A673 (cell line): ENCODE results near the gene RXRB. TPM values are rescaled to one million over a fixed set of nuclear protein-coding genes. Genes with fewer than 3 reads are reported as not detected.
A peak's percentile ranks its signal among the peaks of the same experiment; 100 is the strongest.

Experiments used
- BruUV-seq: library from RNA; stranded (reverse); fragments of 400-500 nt; replicated peaks from 2 replicates; lab custom pipeline; 2021; lab: Mats Ljungman, UMichigan
- CTCF ChIA-PET: fragments of 300-600 bp; sonication (Branson Sonifier 250); formaldehyde crosslinking; loops from one replicate; lab custom pipeline; 2022; ENCODE audit warnings: antibody characterized with exemption; lab: Charles Lee
- POLR2A ChIA-PET: fragments of 300-600 bp; sonication (Branson Sonifier 250); formaldehyde crosslinking; loops from one replicate; lab custom pipeline; 2022; ENCODE audit warnings: antibody characterized with exemption; ENCODE audit not compliant: low non-redundant PET; lab: Charles Lee
- DNase-seq: peaks from one replicate; pipeline ENCODE4 v3.0.0-alpha.2; 2015; ENCODE audit warnings: low spot score
- H3K27ac ChIP-seq: fragments of 200-600 bp; sonication (generic); 2 replicates; pipeline ENCODE4 v1.5.1; 2016; ENCODE audit warnings: mixed run types, low read depth, mild to moderate bottlenecking, mixed read lengths, antibody characterized with exemption, low read length; ENCODE audit not compliant: poor library complexity, severe bottlenecking
- H3K27me3 ChIP-seq: fragments of 200-600 bp; sonication (generic); replicated peaks from 2 replicates; pipeline ENCODE4 v1.6.1; 2017; ENCODE audit warnings: mixed run types, low read depth, mild to moderate bottlenecking, mixed read lengths, antibody characterized with exemption, low read length; ENCODE audit not compliant: insufficient read depth, poor library complexity
- H3K36me3 ChIP-seq: fragments of 200-600 bp; sonication (generic); 2 replicates; pipeline ENCODE4 v1.6.1; 2016; ENCODE audit warnings: mixed run types, mild to moderate bottlenecking, mixed read lengths, antibody characterized with exemption, low read length; ENCODE audit not compliant: insufficient read depth, poor library complexity, severe bottlenecking
- H3K4me1 ChIP-seq: fragments of 200-600 bp; sonication (generic); 2 replicates; pipeline ENCODE4 v1.6.1; 2017; ENCODE audit warnings: mixed run types, mild to moderate bottlenecking, mixed read lengths, antibody characterized with exemption, low read length; ENCODE audit not compliant: insufficient read depth, poor library complexity, severe bottlenecking
- H3K4me3 ChIP-seq: fragments of 200-600 bp; sonication (generic); 2 replicates; pipeline ENCODE4 v1.5.1; 2016; ENCODE audit warnings: low read depth, mixed run types, mild to moderate bottlenecking, mixed read lengths, low read length; ENCODE audit not compliant: poor library complexity, severe bottlenecking
- H3K9me3 ChIP-seq: fragments of 200-600 bp; sonication (generic); 2 replicates; pipeline ENCODE4 v1.6.1; 2016; ENCODE audit warnings: mixed run types, low read depth, mild to moderate bottlenecking, mixed read lengths, antibody characterized with exemption, low read length; ENCODE audit not compliant: poor library complexity, severe bottlenecking
- EZH2 ChIP-seq: fragments of 200-600 bp; sonication (generic); IDR thresholded peaks from 2 replicates; pipeline ENCODE4 v1.6.1; 2017; ENCODE audit warnings: borderline replicate concordance, low read depth, mild to moderate bottlenecking, mixed read lengths, antibody characterized with exemption, low read length; ENCODE audit not compliant: poor library complexity, severe bottlenecking
- intact Hi-C: fragments of 100-400 bp; cut with micrococcal nuclease; formaldehyde crosslinking; loops from one replicate; pipeline ENCODE4 v1.10.0; 2022; ENCODE audit not compliant: unreplicated experiment
- total RNA-seq: library from RNA; stranded (reverse); gene quantifications from 2 replicates; pipeline ENCODE4 v1.2.3, GENCODE V29; 2021
- TF ChIP-seq, protein P1 (sequence below): fragments of 300-800, 200-600 bp; sonication (generic); conservative IDR thresholded peaks from 2 replicates; pipeline ENCODE4 v1.5.1; 2017; ENCODE audit warnings: low read depth, mild to moderate bottlenecking, antibody characterized with exemption, low read length, moderate library complexity, mixed read lengths

Gene RXRB
- total RNA-seq, 1 experiment from 2014 or later, result 43.6 TPM

DNA sequence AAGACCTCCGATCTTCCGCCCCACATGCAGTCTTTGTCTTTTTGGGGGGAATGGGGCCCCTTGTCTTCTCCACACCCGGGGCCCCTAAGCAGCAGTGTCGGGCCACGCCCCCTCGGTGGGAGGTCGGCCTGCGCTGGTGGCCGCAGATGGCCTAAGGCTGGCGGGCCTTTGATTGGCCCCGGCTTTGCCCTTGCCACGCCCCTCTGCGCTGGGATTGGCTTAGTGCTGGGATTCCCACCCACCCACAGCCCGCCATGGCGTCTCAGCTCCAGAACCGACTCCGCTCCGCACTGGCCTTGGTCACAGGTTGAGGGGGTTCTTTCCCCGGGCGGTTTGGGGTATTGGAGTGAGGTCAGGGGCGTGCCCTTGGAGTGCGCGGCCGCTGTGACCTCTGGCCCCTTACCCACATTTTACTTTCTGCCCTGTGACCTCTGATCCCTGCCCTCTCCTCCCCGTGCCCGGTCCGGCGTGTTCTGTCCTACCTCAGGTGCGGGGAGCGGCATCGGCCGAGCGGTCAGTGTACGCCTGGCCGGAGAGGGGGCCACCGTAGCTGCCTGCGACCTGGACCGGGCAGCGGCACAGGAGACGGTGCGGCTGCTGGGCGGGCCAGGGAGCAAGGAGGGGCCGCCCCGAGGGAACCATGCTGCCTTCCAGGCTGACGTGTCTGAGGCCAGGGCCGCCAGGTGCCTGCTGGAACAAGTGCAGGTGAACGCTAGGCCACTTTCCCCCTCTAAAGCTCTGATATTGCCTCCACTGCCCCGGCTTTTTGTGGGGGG lies 4.1 kb upstream of the RXRB start, which contains the start of gene HSD17B8:
TSS of gene HSD17B8 (plus strand) at position 241 of the 776 bp plus-strand sequence. CDS start at position 255, 14 bp downstream.
- CTCF ChIA-PET, result no interaction called here
- peak within 1 kb of the TSS; percentile 93 for H3K4me3 ChIP-seq
- no peak for TF ChIP-seq EZH2
- TF ChIP-seq, protein P1, sequence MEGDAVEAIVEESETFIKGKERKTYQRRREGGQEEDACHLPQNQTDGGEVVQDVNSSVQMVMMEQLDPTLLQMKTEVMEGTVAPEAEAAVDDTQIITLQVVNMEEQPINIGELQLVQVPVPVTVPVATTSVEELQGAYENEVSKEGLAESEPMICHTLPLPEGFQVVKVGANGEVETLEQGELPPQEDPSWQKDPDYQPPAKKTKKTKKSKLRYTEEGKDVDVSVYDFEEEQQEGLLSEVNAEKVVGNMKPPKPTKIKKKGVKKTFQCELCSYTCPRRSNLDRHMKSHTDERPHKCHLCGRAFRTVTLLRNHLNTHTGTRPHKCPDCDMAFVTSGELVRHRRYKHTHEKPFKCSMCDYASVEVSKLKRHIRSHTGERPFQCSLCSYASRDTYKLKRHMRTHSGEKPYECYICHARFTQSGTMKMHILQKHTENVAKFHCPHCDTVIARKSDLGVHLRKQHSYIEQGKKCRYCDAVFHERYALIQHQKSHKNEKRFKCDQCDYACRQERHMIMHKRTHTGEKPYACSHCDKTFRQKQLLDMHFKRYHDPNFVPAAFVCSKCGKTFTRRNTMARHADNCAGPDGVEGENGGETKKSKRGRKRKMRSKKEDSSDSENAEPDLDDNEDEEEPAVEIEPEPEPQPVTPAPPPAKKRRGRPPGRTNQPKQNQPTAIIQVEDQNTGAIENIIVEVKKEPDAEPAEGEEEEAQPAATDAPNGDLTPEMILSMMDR, result no peak
- POLR2A ChIA-PET, result no interaction called here
- BruUV-seq, result no TSS peak
- H3K36me3 ChIP-seq, result peaks cover 28% of the 10 kb centered on the region
- DNase-seq, result peak; percentile 97
- no peaks in the 10 kb centered on the region for H3K27me3 ChIP-seq
- intact Hi-C loops, result loop anchor here (5.0 to 10.0 kb wide), 2 partner anchors 93 to 190 kb away; partner anchors contain the start of genes KIFC1 and RGL2
- peak within 1 kb of the TSS; percentile 95 for H3K27ac ChIP-seq
- peaks cover 44% of the 10 kb centered on the region for H3K4me1 ChIP-seq
- H3K9me3 ChIP-seq, result no peaks in the 10 kb centered on the region

DNA sequence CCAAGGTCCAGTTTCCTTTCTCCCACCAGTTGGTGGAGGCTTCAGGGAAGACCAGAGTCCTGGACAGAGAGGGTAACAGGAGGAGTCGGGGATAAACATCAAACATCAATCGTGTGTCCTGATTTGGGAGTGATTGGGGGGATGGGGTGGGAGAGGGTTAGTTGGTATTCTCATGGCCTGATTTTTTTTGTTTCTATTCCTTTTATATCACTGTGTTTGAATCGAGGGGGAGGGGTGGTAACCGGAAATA lies 3.6 kb upstream of the RXRB start:
- Histone ChIP-seq H3K4me1 (peaks cover 44% of the 10 kb centered on the region), H3K27me3 (no peaks in the 10 kb centered on the region), H3K4me3 (peak overlapping the region; percentile 93), H3K36me3 (peaks cover 24% of the 10 kb centered on the region), H3K27ac (peak overlapping the region; percentile 95), H3K9me3 (no peaks in the 10 kb centered on the region)
- no peak for DNase-seq
- BruUV-seq, result no TSS peak
- ChIA-PET CTCF (no interaction called here), POLR2A (no interaction called here)
- intact Hi-C loops, result loop anchor here (5.0 to 10.0 kb wide), 2 partner anchors 93 to 191 kb away; partner anchors contain the start of genes KIFC1 and RGL2
- TF ChIP-seq, protein P1, result no peak
- no peak for TF ChIP-seq EZH2

DNA sequence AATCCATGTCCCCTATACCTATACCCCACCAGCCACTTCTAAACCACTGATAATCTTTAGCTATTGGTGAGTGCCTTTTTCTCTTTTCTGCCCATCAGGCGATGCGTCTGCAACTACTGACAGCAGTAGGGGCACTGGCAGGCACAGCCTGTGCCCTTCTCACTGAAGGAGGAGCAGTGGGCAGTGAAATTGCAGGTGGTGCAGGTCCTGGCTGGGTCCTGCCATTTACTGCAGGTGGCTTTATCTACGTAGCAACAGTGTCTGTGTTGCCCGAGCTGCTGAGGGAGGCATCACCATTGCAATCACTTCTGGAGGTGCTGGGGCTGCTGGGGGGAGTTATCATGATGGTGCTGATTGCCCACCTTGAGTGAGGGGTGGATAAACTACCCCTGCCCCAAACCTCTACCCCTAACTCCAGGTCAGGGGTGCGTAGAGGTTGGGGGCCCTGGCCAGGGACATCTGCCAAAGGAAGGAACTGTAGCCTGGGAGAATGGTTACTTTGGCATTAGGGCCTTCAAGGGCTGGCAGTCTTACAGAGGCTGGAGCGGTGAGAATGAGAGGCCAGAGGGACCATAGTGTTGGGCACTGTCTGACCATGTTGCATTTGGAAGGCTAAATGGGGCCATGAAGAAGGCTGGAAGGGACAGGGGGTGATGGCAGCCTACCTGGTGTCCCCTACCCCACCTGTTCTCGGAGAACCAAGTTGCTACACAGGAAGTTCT lies 3.1 kb upstream of the RXRB start:
- H3K4me1 ChIP-seq, result peaks cover 44% of the 10 kb centered on the region
- CTCF ChIA-PET, result interaction anchor here (0.5 kb wide), 1 partner anchor 114 kb away, joined by 4 read pairs; no protein-coding TSS in a partner anchor
- no peak for DNase-seq
- BruUV-seq, result no TSS peak
- no peaks in the 10 kb centered on the region for H3K9me3 ChIP-seq
- POLR2A ChIA-PET, result no interaction called here
- TF ChIP-seq, protein P1, result no peak
- no peak for TF ChIP-seq EZH2
- intact Hi-C loops, result loop anchor here (5.0 to 10.0 kb wide), 2 partner anchors 94 to 191 kb away; partner anchors contain the start of genes KIFC1 and RGL2
- H3K27ac ChIP-seq, result peak overlapping the region; percentile 95
- H3K27me3 ChIP-seq, result no peaks in the 10 kb centered on the region
- peak overlapping the region; percentile 93 for H3K4me3 ChIP-seq
- peaks cover 24% of the 10 kb centered on the region for H3K36me3 ChIP-seq
